KG1 (cell line): Measurements from ENCODE around the gene MAP1LC3B2.

Source experiments
- DNase-seq: peaks from one replicate; lab custom pipeline; 2025; lab: John Stamatoyannopoulos, UW

The MAP1LC3B2 gene

DNA sequence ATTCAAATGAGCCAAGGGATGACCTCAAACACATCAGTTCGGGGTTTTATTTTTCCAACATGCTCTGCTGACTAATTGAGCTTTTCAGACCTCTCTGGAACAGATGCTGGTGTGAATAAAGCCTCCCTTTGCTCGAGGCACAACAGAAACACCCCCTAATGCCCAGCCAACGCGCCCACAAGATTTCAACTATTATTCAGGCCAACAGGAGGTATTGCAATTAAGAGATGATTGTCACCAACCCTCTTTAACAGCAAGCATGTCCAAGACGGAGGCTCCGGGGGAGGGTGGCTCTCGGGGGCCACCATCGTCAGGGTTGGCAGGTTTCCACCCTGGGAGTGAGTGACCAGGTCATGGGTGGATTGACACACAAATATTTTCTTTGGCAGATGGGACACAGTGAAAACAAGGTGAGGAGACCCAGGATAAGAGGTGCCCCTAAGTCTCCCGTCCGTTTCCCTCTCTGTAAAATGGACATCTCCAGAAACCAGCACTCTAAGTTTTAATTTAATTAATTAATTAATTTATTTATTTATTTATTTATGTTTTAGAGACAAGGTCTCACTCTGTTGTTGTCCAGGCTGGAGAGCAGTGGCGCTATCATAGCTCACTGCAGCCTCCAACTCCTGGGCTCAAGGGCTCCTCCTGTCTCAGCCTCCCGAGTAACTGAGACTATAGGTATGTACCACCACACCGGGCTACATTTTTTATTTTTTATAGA, 56.1 kb downstream of the MAP1LC3B2 start:
- no peak for DNase-seq

DNA sequence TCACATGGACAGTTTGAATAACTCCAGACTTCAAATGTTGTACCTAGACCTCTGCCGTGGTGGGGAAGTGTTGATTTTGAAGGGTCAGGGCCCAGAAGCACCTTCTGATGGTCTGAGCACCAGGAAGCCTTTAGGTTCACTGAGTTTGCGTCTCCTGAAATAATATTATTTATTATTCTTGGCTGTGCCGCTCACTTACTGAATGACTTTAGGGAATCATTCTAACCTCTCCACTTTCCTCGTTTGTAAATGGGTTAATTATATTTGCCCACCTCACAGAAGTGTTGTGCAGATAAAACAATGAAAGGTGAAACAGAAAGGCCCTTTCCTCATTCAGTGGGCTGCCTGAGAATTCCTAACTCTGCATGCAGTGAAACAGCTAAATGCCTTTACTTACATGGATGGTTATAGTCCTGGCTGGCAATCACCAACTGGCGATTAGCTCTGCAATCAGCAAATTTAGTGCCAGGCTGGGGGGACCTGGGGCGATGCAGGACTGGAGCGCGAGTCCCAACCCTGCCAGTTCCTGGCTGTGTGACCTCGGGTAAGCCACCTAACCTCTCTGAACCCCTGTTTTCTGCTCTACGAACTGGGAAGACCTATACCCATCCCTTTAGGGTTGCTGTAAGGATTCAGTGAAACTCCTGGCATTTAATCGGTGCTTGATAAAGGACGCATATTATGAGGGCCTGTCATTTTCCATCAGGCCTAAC, 57.5 kb downstream of the MAP1LC3B2 start:
- DNase-seq, result no peak

DNA sequence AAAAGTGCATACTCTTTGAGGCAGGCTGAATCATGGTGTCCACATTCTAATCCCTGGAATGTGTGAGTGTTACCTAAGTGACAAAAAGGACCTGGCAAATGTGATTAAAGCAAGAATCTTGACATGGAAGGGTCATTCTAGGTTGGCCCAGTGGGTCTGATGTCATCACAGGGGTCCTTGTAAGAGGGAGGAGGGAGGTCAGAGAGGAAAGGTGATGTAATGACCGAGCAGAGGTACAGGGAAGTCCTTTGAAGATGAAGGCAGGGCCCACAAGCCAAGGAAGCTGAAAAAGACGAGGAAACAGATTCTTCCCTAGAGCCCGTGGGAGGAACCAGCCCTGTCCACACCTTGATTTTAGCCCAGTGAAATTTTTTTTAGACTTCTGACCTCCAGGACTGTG, 60.1 kb downstream of the MAP1LC3B2 start:
- DNase-seq, result no peak

DNA sequence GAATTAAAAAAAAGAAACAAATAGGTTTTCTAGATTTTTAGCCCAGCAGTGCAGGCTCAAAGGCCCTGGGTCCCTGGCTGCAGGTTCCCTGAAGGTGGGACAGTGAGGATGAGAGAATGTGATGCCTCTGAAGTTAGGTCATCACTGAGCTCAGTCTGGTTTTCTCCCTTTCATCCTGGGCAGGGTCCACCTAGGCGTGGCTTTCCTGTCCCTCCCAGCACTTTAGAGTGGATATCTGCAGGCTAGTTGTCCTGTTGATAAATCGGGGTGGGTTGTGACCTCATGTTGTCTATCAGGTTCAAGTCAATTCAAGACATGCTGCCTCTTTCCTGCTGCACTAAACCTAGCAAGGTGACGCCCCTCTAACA, 60.9 kb downstream of the MAP1LC3B2 start:
- DNase-seq, result no peak

DNA sequence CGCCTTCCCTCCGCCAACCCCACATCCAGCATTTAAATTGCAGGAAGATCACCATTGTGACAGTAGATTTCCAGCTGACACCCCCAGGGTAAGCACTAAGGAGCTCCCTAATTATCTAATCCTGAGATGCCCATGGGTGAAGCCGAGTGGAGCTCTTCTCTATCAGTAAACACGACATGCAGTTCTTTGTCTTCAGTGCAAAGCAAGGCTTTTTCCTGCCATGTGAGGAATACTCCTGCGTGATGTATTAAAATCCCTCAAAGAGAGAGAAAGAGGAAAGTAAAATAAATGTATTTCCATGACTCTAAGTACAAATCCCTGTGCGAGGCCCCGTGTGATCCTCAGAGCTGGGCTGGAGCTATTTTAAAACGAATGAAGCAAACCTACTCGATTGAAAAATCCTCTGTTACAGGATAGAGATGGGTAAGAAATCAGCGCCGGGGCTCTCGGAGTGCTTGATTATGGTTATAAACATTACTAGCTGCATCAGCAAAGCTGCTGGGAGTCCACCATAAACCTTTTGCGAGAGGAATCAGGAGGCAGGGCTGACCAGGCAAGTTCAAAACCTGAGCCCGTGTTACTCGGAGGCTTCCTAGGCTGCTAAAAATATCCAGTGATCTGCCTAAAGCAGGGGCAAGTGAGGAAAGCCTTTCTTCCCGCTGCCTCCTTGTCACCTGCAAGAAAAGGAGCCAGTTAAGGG, 61.5 kb downstream of the MAP1LC3B2 start:
- no peak for DNase-seq

DNA sequence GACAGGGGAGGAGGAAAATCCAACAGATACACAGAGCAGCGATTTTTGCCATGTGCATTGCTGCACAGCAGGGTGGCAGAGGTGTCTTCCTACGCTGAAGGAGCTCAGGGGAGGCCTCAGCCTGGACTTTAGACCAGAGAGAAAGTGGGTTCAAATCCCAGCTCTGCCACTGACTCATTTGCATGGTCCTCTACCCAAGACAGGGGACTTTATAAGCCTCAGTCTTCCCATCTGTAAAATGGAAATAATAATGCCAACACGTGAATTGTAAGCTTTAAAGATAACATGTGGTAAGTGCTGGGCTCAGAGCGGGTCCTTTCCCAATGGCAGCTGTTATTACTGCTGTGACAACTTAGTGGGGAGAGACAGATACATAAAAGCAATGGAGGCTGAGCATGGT, 62.0 kb downstream of the MAP1LC3B2 start:
- DNase-seq, result no peak

DNA sequence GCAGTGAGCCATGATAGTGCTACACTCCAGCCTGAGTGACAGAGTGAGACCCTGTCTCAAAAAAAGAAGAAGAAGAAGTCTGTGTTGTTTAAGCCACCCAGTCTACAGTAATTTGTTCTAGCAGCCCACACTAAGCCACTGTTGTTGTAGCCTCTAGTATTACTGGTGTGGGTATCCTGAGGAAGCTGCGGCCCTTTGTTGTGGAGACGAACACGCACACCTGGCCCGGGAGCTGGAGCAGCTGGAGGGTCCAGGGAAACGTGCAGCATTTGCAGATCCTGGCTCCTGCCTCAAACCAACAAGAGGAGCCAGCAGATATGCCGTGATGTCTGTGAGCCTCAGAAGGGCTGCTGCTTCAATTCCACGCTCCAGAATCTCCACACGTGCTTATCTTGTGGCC, 65.3 kb downstream of the MAP1LC3B2 start:
- no peak for DNase-seq

DNA sequence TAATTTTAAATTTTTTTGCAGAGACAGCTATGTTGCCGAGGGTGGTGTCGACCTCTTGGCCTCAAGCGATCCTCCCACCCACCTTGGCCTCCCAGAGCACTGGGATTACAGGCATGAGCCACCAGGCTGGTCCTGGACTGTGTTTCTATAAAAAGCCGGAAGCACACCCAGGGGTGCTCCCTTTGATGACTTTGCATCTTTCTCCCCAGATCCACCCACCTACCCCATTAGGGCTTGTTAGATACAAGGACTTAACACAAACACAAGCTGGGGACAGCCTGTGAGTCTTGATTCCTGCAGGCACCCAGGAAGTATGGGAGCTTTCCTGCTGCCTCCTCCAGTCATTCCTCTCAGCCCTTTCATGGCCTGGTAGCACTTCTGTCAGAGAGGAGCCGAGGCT, 67.0 kb downstream of the MAP1LC3B2 start:
- DNase-seq, result no peak
